ENCODE measurements around the gene CCDC13.

Gene CCDC13

DNA sequence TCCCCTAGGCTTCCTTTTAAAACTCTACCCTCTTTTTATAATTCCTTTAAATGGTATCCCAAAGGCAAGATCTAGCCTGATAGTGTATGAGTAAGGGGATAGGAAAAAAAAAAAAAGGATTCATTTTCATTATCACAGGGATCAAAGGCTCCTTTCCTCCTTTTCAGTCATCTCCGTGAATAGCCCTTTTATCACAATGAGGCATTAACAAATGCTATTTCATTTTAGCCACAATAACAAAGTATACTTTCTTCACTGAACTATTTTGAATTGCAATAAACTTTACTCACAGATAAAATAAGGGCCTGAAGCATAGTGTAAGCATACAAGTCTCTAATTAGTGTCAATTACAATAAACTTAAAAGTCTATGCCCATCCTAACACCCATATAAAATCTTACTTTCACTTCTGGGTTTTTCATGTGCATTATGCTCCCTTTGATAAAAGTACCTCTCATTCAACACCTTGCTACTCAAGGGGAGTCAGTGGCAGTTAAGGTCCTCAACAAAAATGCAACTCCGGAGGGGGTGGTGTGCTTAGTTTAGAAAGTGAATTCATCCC lies 22.6 kb upstream of the CCDC13 start:
- DNase-seq = no peak

DNA sequence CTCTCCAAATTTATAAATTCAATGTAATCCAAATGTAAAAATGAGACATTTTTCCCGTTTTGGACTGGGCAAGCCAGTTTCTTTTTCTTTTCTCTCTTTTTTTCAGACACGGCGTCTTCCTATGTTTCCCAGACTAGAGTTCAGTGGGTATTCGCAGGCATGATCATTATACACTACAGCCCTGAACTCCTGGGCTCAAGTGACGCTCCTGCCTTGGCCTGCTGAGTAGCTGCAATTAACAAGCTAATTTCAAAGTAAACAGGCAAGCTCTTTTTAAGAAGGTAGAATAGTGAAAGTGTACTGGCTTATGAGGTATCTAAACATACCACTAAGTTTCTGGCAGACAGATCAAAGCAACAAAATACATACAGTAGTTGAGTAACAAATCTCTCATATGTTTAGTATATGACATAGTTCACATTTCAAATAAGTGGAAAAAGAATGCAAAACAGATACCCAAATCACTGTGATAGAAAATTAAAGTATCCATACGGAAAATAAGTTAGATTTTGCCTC lies 17.7 kb upstream of the CCDC13 start:
- DNase-seq = no peak

DNA sequence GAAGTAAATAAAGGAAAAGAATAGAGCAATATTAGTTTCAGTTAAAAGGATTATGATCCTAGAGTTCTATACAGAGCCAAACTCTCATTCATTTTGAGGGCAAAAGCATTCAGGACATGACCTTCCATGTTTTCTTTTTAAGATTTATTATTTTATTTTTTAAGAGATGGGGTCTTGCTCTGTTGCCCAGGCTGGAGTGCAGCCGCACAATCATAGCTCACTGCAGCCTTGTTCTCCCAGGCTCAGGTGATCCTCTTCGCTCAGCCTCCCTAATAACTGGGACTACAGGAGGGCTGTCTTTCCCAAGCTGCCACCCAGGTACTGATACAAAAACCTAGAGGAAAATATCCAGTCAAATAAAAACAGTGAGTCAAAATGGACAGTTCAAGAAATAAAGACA lies 13.6 kb upstream of the CCDC13 start:
- no peak for DNase-seq

DNA sequence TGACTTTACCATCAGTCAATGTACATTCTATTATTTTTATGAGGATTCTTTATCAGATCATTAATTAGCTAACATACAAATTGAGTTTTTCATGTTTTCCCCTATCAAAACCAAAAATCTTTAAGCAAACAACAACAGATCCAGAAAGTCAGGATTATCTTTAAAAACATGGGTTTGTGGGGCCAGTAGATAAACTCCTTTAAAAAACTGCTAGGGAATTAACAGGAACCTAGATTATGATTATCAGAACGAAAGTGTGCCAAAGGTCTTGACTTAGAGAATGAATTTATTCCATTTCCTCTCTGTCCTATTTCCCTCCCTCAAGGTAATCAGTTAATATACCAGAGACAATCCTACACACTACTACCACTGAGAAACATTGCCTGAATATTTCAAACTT lies 13.2 kb upstream of the CCDC13 start:
- DNase-seq = no peak

DNA sequence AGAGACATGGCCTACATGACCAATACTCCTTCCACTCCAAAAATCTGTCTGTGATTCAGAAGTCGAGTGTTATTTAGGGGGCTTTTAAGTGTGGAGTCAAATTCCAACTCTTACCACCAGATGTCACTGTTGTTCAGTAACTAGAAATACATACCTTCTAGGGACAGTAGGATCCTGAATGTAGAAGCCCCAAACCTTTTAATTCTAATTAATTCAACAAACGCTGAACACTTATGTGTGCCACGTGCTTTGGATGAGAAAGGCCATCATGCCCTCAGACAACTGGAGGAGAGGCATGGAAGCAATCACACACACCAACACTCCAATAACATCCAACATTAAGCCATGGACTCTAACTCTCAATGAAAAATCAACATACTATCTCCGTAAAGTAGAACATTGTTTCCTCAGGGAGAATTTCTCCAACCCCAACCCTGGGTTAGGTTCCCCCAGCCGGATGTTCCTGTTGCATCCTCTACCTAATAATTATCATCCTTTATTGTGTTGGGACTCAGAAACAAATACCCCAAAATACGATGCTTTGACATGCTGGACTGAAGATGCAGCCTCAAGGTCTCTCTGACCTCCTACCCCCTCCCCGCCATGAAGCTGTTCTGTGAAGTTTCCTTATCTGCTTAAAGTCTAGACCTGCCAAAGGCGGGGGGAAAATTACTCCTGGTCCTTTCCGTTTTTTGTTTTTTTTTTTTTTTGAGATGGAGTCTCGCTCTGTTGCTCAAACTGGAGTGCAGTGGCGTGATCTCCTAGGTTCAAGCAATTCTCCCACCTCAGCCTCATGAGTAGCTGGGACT lies 8.0 kb upstream of the CCDC13 start:
- DNase-seq = no peak

DNA sequence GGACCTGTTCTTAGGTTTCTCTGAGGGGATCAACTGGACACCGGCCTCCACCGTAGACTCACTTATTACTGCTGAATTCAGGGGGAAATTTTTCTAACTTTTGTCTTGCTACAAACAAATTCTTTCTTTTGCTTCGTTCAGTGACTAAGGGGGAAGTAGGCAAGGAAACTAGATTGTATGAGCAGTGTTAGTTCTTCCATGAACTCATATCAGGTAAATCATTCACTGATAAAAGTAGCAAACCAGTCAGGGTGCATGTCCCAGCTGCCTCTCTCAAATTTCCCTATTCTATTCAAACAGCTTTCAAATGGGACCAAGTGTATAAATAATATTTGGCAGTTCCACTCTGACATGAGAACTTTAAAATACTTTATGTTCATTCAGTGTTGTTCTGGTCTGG lies 7.3 kb upstream of the CCDC13 start:
- no peak for DNase-seq

DNA sequence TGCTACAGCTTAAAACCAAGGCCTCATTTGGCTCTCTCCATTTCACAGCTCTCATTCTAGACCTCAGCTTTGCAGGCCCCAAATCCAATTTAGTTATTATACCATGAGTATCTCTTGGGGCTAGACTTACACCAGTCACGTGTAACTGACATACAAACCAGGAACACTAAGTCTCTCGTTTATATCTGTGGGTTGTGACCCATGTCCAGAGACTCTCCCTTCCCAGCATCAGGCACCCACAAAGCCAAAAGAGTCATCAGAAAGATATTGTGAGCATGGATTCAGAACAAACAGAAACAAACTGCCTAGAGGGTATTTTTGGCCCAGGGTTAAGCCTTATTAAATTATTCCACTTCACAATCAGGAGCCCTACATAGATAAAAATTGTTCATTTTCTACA lies 5.6 kb upstream of the CCDC13 start:
- DNase-seq = no peak

DNA sequence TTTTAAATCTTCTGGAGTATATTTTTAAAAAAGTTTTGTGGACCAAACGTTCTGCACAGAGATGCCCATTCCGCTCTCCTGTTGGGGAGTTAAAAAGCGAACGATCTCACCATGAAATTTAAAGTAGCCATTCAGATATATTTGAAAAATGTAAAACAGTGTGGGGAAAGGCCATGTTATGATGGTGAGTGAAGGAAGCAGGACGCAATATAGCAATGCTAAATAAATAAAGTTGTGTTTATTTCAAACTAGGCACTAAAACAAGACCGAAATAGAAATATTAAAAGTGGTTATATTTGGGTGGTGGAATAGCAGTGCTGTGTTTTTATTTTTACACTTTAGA lies 327 bp upstream of the CCDC13 start:
- DNase-seq = no peak

DNA sequence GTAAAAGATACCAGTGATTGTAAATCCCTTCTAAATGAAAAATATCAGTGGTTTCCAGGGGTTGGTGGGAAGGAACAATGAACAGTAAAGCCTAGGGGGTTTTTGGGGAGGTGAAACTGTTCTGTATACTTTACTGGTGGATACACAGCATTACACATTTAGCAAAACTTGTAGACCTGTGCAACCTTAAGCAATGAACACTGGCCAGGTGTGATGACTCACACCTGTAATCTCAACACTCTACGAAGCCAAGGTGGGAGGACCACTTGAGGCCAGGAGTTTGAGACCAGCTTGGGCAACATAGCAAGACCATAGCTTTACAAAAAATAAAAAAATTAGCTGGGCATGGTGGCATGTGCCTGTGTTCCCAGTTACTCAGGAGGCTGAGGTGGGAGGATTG lies 1.8 kb downstream of the CCDC13 start:
- no peak for DNase-seq

DNA sequence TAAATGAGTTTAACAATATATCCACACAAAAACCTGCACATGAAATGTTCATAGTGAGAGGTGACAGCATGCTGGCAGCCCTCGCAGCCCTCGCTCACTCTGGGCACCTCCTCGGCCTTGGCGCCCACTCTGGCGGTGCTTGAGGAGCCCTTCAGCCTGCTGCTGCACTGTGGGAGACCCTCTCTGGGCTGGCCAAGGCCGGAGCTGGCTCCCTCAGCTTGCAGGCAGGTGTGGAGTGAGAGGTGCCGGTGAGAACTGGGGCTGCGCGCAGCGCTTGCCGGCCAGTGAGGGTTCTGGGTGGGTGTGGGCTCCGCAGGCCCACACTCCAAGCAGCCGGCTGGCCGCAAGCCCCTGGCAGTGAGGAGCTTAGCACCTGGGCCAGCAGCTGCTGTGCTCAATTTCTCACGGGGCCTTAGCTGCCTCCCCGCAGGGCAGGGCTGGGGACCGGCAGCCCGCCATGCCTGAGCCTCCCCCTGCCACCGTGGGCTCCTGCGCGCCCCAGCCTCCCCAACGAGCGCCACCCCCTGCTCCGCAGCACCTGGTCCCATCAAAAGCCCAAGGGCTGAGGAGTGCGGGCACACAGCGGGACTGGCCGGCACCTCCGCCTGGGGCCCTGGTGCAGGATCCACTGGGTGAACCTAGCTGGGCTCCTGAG lies 3.4 kb downstream of the CCDC13 start:
- DNase-seq = no peak

DNA sequence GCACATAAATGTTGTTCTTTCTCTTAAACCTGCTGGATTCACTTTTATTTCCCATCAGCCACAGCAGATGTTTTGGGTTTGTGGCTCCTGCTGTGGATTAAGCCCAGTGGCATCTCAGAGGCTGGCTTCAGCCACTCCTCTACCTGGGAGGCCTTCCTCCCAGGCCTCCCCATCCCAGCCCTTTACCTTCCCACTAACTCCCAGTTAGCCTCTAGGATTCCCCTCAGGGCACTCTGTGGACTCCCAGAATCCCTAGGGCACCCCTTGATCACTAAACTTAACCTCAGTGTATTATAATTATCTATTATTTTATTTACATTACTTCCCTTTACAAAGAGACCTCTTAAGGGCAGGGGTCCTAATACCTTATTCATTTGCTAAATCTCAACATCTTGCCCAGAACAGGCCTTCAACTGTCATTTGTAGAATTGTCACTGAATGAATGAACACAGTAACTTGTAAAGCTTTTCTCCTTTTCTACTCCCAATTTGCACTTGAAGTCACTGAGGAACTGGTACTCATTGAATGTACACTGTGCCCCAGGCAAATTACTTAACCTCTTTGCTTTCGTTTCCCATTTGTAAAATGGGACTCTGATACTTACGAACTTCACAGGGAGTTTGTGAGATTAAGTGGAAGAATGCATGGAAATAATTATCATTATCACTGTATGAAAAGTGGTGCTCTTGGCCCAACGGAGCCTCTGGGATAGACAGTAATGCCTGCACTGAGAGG lies 8.3 kb downstream of the CCDC13 start:
- no peak for DNase-seq

DNA sequence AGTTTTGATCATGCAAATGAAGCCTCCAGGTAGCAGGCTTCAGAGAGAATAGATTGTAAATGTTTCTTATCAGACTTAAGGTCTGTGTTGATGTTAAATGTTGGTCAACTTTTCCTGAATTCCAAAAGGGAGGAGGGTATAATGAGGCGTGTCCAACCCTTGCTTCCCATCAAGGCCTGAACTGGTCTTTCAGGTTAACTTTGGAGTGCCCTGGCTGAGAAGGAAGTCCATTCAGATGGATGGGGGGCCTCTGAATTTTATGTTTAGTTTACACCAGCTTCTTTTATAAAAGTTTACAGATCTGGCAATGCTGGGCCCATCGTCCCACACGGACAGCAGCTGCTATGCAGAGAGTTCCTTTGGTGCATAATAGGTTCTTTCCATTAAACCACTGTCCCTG lies 8.9 kb downstream of the CCDC13 start:
- peak; percentile 7 for DNase-seq

DNA sequence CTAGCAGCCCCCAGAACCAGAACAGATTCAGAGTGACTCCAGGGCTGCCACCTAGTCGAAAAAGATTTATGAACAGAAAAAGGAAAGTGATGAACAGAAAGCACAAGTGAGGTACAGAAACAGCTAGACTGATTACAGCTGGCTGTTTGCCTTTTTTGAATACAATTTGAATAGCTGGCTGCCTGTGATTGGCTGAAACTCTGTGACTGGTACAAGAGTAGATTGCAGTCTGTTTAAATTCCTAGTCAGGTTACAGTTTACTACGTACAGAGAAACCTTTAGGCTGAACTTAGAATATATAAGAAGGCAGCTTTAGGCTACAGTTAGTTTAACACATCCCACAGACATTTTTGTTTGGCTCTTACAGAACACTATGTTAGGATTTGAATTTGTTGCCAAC lies 10.0 kb downstream of the CCDC13 start:
- DNase-seq = no peak

DNA sequence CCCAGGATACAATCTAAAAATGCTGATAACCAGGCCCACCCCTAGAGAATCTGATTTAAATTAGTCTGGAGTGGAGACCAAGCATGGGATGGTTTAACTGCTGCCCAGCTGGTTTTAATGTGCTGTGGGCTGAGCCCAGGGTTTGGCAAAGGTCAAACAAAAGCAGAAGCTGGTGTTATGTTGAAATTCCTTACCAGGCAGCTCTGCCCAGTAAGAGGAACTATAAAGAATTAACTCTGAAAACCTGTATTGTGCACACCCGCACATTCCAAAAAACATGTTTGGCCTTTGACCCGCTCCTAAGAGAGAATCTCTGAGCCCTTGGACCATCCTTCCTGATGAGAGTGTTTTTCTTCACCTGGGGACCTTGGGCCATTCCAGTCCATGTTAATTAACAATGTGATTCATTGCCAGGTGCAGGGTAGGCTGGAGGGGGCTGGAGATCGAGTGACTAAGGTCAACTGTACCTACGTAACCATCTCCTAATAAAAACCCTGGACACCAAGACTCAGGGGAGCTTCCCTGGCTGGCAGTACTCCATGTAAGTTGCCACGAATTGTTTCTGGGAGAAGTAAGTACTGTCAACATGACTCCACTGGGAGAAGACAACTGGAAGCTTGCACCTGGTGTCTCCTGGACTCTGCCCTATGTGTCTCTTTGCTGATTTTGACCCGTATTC lies 10.9 kb downstream of the CCDC13 start:
- DNase-seq = peak; percentile 26

DNA sequence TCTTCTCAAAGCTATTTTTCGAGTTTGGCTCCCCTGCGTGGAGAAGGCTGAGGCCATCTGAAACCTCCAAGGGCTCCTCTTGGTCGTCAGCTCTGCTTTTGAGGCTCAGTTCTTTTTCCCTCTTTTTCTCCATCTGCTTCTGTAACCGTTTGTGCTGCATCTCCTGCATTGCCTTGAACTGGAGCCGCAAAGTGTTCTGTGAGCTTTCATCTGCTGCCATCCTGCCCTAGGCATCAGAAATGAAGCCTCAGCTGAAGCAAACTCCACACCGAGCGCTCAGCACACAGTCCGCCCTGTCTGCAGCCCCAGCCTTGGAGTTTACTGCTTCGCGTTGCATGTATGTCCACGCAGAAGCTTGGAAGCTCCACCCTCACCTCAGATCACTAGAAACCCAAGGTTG lies 14.9 kb downstream of the CCDC13 start:
- peak; percentile 9 for DNase-seq

DNA sequence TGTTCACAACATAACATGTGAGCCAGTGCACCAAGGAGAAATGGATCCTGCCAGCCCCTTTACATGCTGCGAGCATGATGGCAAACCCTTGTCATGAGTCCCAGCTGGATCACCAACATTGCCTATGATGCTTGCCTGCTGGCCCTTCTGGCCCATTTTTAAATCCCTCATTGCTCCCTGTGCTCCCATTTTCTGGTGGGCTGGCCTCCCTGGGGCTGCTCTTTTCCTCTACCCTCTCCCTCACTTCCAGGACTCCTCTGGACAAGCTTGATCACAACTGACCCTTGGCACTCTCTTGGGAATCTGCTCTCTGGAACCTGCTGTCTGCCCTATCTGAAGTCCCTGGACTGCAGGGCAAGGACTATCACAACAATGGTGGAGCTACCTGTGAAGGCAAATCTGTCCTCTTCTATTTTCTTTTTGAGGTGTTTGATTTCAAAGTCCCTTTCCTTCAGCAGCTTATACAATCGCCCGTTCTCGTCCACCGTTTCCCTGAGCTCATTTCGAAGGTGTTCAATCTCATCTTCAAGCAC lies 16.3 kb downstream of the CCDC13 start:
- DNase-seq = peak; percentile 4

DNA sequence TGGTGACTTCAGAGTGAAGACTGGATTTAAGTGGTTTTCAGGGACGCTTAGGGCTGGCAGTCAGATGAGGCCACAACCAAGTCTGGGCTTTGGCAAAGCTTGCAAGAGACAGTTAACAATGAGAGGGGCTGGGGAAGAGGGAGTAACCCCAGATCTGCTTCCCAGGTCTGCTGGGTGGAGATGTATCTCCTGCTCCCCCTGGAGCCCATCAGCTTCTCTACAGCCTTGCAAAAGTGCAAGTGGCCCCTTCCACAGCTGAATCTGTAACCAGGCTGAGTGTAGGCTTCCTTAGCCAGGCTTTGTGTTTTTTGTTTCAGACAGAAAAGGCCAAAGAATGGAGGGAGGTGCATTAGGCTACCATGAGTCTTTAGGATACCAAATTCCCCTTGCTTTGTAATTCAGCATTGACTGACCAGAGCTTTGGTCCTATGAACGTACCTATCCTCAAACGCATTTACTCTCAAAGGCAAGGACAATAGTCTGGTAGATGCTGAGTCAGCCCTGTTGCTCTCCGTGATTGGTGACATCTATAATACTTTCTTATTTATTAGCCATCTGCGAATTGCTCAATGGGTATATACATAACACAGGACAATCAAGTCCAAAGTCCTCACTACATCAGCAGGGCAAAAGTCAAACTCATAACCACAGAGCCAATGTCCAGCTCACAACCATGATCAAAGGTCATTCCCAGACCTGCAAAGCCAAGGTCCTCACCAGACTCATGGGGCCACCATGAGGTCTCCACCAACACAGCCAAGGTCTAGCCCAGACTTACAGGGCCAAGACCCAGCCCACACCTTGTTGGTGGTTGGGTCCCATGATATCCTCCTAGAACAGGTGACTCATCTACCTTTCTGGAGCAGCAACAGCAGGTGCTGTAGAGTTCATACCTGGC lies 17.1 kb downstream of the CCDC13 start:
- peak; percentile 45 for DNase-seq

DNA sequence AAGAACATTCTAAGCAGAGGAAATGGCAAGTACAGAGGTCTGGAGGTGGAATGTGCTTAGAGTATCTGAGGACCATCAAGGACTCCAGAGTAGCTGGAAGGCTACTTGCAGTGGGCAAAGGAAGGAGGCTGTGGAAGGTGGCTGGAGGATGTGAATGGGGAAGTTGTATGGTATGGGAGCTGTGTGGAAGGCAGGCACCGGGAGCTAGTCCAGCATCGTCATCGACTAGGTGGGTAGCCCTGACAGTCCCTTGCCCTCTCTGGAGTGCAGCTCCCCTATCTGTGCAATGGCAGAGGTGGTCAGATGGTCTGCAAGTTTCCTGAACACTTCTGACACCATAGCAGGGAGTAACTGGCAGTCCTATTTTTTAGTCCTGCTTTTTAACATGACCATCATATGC lies 19.3 kb downstream of the CCDC13 start:
- DNase-seq = peak; percentile 43

DNA sequence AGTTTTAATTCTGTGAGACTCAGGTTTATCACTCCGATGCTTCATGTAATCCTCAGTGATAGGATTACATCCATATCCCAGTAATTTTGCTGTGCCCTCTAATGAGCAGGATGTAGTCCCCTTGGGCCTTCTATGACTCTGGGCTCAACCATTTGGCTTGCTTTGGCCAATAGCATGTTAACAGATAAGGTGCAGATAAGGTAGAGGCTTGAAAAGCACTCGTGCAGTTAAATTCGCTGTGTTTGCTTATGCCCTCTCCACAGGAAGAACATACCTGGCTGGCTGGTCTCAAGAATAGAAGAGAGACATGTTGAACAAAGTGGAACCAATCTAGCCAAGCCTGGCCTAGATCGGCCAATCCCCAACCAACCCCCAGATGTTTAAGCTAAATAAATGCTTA lies 20.1 kb downstream of the CCDC13 start:
- peak; percentile 1 for DNase-seq

DNA sequence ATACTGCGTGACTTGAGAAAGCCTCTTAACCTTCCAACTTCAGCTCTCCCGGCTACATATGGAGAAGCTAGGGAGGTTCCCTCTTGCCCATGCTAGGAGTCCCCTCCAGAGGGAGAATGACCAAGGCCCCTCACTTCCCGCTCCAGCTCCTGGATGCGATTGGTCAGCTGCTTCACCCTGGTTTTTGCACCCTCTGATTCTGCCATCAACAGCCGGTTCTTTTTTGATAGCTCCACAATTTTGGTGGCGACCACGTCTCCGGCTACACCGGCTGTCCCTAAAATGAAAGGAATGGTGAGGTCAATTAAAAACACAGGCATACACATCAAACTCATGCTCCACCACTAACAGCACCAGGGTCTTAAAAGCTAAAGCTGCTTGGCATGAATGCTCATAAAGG lies 20.6 kb downstream of the CCDC13 start:
- DNase-seq = no peak

DNA sequence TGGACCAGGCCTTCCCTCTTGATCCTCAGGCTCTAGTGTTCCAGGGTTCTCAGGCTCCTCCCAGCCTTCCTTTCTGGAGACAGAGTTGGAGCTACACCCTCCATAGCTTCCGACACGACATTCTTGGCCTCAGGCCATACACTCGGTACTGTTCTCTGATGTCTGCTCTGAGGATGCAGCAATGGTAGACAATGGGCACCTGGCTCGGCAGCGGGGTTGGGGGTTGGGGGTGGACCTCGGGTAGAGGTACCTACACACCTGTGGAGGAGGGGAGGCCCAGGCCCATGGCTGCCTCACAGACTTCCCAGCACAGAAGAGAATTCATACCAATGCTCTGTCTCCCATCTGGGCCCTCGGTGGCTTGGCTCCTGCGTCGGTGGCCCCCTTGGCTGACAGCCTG lies 21.4 kb downstream of the CCDC13 start:
- DNase-seq = peak; percentile 30

DNA sequence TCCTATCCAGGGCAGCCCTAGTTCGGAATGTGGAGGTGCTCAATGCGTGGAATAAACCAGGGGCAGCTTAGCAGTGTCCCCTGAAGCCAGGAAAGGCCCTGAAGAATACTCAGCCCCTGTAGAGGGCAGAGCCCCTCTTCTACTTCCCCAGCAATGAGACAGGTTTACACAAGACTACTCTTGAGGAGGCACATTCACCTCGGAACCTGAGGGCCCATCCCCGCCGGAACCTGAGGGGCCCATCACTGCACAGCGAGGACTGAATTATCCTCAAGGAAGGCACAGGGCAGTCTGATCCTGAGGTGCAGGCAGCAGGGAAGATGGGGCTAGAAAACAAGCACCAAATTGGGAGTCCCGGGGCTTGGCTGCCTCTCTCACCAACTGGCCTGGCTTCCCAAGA lies 22.2 kb downstream of the CCDC13 start:
- DNase-seq = peak; percentile 47

All from activated CD8-positive, alpha-beta memory T cell treated with anti-CD3 and anti-CD28 coated beads for 24 hours (primary cell).